ENCODE data around the gene TNFAIP2.

Gene TNFAIP2

GRCh38 chr14:103136388-103137271 is 13.4 kb downstream of the TNFAIP2 start:
- no peak for TF ChIP-seq POLR2A (IDR thresholded peaks at IDR 0.05; ENCODE audit: low read length)
- no peak for TF ChIP-seq GATA1 (IDR thresholded peaks at IDR 0.05; ENCODE audit: low read depth, low read length)
- DNase-seq: peak; percentile 36 to 69

DNA sequence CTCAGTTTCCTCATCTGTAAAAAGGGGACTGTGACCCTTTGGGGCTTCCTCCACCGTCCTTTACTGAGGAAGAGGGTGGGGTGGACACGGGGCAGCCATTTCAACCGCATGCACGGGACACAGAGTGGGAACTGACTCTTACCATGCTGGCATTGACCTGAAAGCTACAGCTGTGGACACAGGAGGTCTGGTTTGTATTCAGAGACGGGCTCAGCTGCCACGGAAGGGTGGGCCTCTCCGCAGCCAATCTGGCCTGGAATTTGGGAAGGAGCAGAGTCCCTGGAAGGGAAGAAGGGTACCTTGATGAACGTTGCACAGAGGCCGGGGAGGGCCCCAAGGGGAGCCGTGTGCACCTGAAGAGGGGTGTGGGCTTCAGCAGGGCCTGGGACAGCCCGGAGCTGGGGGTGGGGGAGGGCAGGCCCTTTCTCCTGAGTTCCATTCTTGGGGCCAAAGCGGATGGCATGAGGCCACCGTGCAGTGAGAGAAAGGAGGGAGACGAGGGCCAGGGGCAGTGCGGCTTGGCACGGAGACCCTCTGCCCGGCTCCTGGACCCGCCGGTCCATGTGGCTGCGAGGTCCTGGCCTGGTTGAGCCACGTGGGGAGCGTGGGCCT is 14.5 kb downstream of the TNFAIP2 start:
- TF ChIP-seq POLR2A (IDR thresholded peaks at IDR 0.05; ENCODE audit: low read length) (no peak), GATA1 (IDR thresholded peaks at IDR 0.05; ENCODE audit: low read depth, low read length) (no peak)

GRCh38 chr14:103138301-103139131 is 15.3 kb downstream of the TNFAIP2 start:
- DNase-seq: no peak
- no peak for TF ChIP-seq POLR2A (IDR thresholded peaks at IDR 0.05; ENCODE audit: low read length)
- TF ChIP-seq GATA1 (IDR thresholded peaks at IDR 0.05; ENCODE audit: low read depth, low read length): no peak

More for the DNA sequence above, 14.5 kb downstream of the TNFAIP2 start:
- no peak for DNase-seq

DNA sequence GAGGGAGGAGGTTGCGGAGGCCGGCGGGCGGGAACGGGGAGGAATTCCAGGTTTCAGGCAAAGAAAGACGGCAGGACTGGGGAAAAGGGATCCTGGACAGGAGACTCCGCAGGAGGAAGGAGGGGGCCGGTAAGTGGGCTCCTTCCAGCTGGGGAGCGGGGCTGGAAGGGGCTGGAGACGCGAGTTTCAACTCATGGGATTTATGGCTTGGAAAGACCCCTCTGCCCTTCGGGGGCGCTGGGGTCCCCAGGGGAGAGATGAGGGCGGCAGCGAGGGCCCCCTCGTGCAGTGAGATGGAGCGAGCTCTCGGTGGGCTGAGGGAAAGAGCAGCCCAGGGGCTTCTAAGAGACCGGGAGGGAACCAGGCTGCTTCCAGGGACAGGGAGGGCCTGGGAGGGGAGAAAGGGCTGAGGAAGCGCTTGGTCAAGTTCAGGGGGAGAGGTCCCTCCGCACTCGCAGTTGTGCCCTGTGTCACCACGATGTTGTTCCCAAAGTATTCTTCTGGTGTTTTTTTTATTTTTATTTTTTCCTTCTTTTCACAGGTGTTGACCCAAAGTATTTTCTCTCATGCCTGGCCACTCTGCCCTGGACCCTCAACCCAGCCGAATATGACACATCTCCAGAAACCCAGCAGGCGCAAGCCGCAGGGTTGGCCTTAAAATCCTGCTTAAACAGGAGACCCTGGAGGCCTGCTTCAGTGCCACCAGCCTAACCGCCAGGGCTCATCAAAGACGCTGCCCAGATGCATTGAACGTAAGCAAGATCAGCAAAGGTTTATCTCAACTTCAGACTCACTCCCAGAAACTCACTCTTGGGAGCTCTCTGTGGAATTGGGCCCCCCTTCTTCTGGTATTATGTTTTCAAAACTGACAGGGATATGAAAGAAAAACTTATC is 16.1 kb downstream of the TNFAIP2 start:
- no peak for TF ChIP-seq GATA1 (IDR thresholded peaks at IDR 0.05; ENCODE audit: low read depth, low read length)
- no peak for TF ChIP-seq POLR2A (IDR thresholded peaks at IDR 0.05; ENCODE audit: low read length)
- no peak for DNase-seq

DNA sequence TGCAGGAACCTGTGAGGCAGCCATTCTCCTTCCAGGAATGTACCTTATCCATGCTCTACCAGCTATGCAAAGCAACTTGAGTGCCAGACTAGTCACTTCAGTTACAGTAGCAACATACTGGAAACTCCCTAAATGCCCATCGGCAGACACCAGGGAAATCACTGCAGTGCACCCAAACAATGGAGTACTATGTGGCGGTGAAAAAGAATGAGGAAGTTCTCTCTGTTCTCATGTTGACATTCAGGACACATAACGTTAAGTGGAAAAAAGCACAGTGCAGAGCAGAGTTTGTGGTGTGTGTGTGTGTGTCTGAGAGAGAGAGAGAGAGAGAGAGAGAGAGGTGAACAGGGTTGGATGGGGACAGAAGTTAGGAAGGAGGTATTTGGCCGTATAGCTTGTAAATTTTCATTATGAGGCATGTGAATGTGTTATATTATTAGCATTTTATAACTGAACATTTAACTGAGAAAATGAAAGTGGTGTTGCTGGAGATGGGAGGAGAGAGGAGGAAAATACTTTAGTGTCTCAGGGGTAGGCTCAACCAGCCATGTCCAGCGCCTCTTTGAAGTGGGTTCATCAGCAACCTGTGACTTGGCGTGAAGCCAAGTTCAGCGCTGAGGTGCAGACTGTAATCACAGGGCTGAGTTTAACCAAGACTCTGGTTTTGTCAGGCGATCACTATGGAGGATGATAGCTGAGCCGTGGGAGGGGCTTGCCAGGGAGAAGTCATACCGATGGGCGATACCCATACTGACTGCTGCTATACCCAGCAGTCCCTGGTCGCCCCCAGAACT is 17.3 kb downstream of the TNFAIP2 start:
- no peak for TF ChIP-seq POLR2A (IDR thresholded peaks at IDR 0.05; ENCODE audit: low read length)
- TF ChIP-seq GATA1 (IDR thresholded peaks at IDR 0.05; ENCODE audit: low read depth, low read length): no peak
- no peak for DNase-seq

DNA sequence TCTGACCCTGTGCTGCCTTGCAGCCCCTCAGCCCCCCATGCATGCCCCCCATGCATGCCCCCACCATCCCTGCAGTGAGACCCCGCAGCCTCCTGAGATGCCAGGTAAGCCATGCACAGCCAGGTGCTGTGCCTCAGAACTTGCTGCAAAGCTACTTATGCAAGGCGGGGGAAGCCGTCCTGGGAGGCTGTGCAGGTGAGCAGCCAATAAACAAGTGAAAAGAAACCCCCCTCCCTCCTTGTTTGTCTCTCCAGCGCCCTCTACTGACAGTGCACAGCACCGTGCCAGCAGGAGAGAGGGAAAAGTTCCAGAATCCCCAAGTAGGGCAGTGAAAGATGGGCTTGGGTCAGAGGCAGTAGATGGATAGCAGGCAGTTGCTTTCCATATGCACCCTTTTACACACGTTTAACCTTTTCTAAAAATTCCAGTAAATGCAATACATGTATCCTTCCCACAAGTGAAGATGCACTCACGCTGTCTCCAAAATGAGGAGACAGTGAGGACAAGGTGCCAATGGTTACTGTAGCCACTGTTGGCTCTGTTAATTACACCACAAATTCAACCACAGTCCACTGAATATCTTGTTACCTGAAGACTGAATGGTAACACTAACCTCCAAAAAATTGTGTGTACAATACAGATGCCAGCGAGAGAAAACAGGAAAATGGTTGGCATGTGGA is 18.0 kb downstream of the TNFAIP2 start:
- TF ChIP-seq GATA1 (IDR thresholded peaks at IDR 0.05; ENCODE audit: low read depth, low read length) (no peak), POLR2A (IDR thresholded peaks at IDR 0.05; ENCODE audit: low read length) (no peak)
- peak; percentile 45 to 60 for DNase-seq

DNA sequence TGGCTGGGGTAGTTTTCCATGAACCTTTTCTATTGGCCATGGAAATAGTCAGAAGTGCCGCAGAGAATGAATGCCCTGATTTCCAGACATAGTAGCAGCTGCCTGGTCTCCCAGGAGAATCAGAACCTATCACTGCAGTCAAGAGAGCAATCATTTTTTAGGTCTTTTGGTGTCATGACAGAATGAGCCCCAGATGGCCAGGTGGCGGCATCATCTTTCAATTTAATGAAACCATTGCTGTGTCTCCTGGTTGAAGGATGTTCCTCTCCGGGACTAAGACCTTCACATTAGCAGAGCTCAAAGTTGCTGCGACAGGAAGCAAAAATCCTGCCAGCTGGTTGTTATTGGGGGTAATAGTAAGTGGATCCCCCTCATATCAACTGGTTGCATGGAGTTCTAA is 18.8 kb downstream of the TNFAIP2 start:
- DNase-seq: no peak
- no peak for TF ChIP-seq GATA1 (IDR thresholded peaks at IDR 0.05; ENCODE audit: low read depth, low read length)
- TF ChIP-seq POLR2A (IDR thresholded peaks at IDR 0.05; ENCODE audit: low read length): no peak

GRCh38 chr14:103142721-103143302 is 19.6 kb downstream of the TNFAIP2 start:
- no peak for DNase-seq
- no peak for TF ChIP-seq GATA1 (IDR thresholded peaks at IDR 0.05; ENCODE audit: low read depth, low read length)
- TF ChIP-seq POLR2A (IDR thresholded peaks at IDR 0.05; ENCODE audit: low read length): no peak

DNA sequence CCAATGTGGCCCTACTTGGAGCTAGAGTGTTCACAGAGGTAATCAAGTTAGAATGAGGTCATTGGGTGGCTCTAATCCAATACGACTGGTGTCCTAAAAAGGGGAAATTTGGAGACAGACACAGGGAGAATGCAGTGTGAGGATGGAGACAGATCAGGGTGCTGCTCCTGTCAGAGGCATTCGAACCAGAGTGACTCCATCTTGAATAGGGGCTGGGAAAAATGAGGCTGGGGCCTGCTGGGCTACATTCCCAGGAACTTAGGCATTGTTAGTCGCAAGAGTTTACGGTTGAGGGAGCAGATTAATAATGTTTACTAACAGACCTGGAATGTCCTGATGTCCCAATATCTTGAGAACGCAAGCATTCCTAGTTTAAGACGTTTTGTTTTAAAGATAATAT is 20.2 kb downstream of the TNFAIP2 start:
- TF ChIP-seq GATA1 (IDR thresholded peaks at IDR 0.05; ENCODE audit: low read depth, low read length) (no peak), POLR2A (IDR thresholded peaks at IDR 0.05; ENCODE audit: low read length) (no peak)
- DNase-seq: no peak

GRCh38 chr14:103144085-103144484 is 20.8 kb downstream of the TNFAIP2 start:
- peak; percentile 58 to 74 for DNase-seq

GRCh38 chr14:103146141-103146709 is 23.0 kb downstream of the TNFAIP2 start:
- DNase-seq: no peak

More at GRCh38 chr14:103144085-103144484, 20.8 kb downstream of the TNFAIP2 start:
- TF ChIP-seq GATA1 (IDR thresholded peaks at IDR 0.05; ENCODE audit: low read depth, low read length) (no peak), POLR2A (IDR thresholded peaks at IDR 0.05; ENCODE audit: low read length) (no peak)

More at GRCh38 chr14:103146141-103146709, 23.0 kb downstream of the TNFAIP2 start:
- TF ChIP-seq POLR2A (IDR thresholded peaks at IDR 0.05; ENCODE audit: low read length): no peak
- no peak for TF ChIP-seq GATA1 (IDR thresholded peaks at IDR 0.05; ENCODE audit: low read depth, low read length)
